ENCODE measurements around the gene IL16.

GRCh38 chr15:81298611-81299010 is 101.9 kb downstream of the IL16 start:
- TF ChIP-seq, protein P1, sequence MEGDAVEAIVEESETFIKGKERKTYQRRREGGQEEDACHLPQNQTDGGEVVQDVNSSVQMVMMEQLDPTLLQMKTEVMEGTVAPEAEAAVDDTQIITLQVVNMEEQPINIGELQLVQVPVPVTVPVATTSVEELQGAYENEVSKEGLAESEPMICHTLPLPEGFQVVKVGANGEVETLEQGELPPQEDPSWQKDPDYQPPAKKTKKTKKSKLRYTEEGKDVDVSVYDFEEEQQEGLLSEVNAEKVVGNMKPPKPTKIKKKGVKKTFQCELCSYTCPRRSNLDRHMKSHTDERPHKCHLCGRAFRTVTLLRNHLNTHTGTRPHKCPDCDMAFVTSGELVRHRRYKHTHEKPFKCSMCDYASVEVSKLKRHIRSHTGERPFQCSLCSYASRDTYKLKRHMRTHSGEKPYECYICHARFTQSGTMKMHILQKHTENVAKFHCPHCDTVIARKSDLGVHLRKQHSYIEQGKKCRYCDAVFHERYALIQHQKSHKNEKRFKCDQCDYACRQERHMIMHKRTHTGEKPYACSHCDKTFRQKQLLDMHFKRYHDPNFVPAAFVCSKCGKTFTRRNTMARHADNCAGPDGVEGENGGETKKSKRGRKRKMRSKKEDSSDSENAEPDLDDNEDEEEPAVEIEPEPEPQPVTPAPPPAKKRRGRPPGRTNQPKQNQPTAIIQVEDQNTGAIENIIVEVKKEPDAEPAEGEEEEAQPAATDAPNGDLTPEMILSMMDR (conservative IDR thresholded peaks at IDR 0.05; ENCODE audit: low read length): no peak
- no peak for TF ChIP-seq EZH2phosphoT487 (IDR thresholded peaks at IDR 0.05; ENCODE audit: borderline replicate concordance, low read depth, low read length)

All from OCI-LY7 (cell line).